Measurements from ENCODE around the gene PTPRK.

- TF ChIP-seq CTCF (IDR thresholded peaks at IDR 0.05) (no peak), ZFX (IDR thresholded peaks at IDR 0.05; ENCODE audit: borderline replicate concordance) (no peak)
Observed at GRCh38 chr6:128368213-128368944, 152.0 kb downstream of the PTPRK start.

Data from 22Rv1 (cell line).